ENCODE data around the gene FATE1. TPM values are rescaled to one million over a fixed set of nuclear protein-coding genes. Genes with fewer than 3 reads are reported as not detected.
A peak's percentile ranks its signal among the peaks of the same experiment; 100 is the strongest.

Gene FATE1
- total and polyA plus RNA-seq, 2 of the 8 experiments (the other 6 are each of a cell fraction or from before 2014, with no cell fraction given) = 0.12 TPM; not detected in 1

DNA sequence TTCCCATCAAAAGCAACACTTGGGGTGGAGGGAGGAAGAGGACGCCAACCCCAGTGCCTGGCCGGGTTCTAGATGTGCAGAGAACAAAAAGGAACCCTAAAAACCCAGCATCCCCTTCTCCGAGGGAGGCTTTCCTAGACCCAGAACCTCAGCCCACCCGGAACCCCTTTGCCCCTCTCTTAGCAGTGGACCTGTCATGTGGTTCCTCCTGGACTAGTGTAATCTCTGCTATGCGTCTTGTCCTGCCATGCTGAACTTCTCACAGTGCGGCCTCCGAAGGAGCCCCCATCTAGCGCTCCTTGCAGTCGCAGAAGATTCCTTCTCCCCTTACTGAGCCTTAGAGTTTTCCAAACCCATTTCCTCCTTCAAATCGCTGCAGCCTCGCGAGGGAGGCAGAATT, 21.7 kb upstream of the FATE1 start:
- Histone ChIP-seq H3K9ac (replicated peaks in 1 of 4; ENCODE audit: extremely low read depth in 1 of 4, low read depth in 3 of 4, low read length in 3 of 4) (no peak overlapping the region), H3K4ac (replicated peaks; ENCODE audit: insufficient read length, low read depth, low read length) (no peak overlapping the region), H2AK5ac (ENCODE audit: low read depth, low read length) (no peak overlapping the region), H3K4me3 (ENCODE audit: extremely low read depth in 1 of 4, insufficient read depth in 2 of 4, low read depth in 3 of 4, low read length in 4 of 4) (peak overlapping the region; percentile 17 to 59 (median 40); a peak in 5 of 8 replicates), H2BK15ac (ENCODE audit: low read length) (no peak overlapping the region), H2AFZ (ENCODE audit: low read length) (no peak overlapping the region), H3K14ac (ENCODE audit: insufficient read length) (no peak overlapping the region), H2BK12ac (ENCODE audit: low read depth, low read length) (no peak overlapping the region), H4K20me1 (replicated peaks in 1 of 2; ENCODE audit: control insufficient read depth in 1 of 2, insufficient read depth in 2 of 2, low read length in 2 of 2) (no peaks in the 10 kb centered on the region), H3K4me2 (ENCODE audit: insufficient read depth in 1 of 2, low read depth in 2 of 2, low read length in 2 of 2) (peak overlapping the region; percentile 62 to 83; a peak in 1 of 4 replicates), H3K27me3 (replicated peaks in 1 of 4; ENCODE audit: control insufficient read depth in 3 of 4, extremely low read depth in 1 of 4, insufficient read depth in 3 of 4, low read length in 3 of 4) (peaks cover 0 to 6% (median 1%) of the 10 kb centered on the region in 4 experiments; a peak in 2 of 7 replicates), H2BK5ac (ENCODE audit: low read depth, low read length) (no peak overlapping the region), H3K4me1 (replicated peaks in 1 of 4; ENCODE audit: control insufficient read depth in 3 of 4, insufficient read depth in 4 of 4, low read length in 3 of 4) (peaks cover 0 to 6% (median 0%) of the 10 kb centered on the region in 4 experiments; a peak in 1 of 7 replicates), H4K91ac (replicated peaks; ENCODE audit: insufficient read length, low read length) (no peak overlapping the region), H2BK20ac (ENCODE audit: low read length) (no peak overlapping the region), H3K23ac (ENCODE audit: insufficient read length) (no peak overlapping the region), H3K18ac (ENCODE audit: extremely low read depth, low read length) (no peak overlapping the region; the same call in 1 of the 2 replicates), H3K79me1 (ENCODE audit: low read depth, low read length) (no peaks in the 10 kb centered on the region), H4K5ac (ENCODE audit: insufficient read length, low read depth, low read length) (no peak overlapping the region), H3K27ac (ENCODE audit: low read depth, low read length) (no peak overlapping the region), H3K9me3 (ENCODE audit: insufficient read depth in 2 of 2, low read depth in 1 of 2, low read length in 1 of 2) (no peaks in the 10 kb centered on the region), H3K56ac (replicated peaks; ENCODE audit: insufficient read length, low read depth, low read length) (no peak overlapping the region), H3K36me3 (ENCODE audit: control insufficient read depth in 2 of 4, insufficient read depth in 4 of 4, low read length in 3 of 4) (no peaks in the 10 kb centered on the region), H2BK120ac (replicated peaks; ENCODE audit: low read depth, low read length) (no peak overlapping the region), H3K23me2 (ENCODE audit: low read depth, low read length) (no peaks in the 10 kb centered on the region), H4K8ac (ENCODE audit: extremely low read depth, insufficient read depth, low read length) (no peak overlapping the region), H3K79me2 (ENCODE audit: control insufficient read depth in 1 of 2, insufficient read depth in 2 of 2, low read length in 2 of 2) (no peaks in the 10 kb centered on the region)
- TF ChIP-seq GTF2F1 (IDR thresholded peaks at IDR 0.05; ENCODE audit: borderline replicate concordance, low read depth, low read length) = no peak
- no peak for TF ChIP-seq RXRA (IDR thresholded peaks at IDR 0.05; ENCODE audit: insufficient read depth, low read depth, low read length)
- TF ChIP-seq, protein P1, sequence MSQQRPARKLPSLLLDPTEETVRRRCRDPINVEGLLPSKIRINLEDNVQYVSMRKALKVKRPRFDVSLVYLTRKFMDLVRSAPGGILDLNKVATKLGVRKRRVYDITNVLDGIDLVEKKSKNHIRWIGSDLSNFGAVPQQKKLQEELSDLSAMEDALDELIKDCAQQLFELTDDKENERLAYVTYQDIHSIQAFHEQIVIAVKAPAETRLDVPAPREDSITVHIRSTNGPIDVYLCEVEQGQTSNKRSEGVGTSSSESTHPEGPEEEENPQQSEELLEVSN (IDR thresholded peaks at IDR 0.05) = no peak
- no peak for TF ChIP-seq TBP (IDR thresholded peaks at IDR 0.05; ENCODE audit: low read depth, low read length)
- no peak for TF ChIP-seq BCL11A (IDR thresholded peaks at IDR 0.05; ENCODE audit: low read depth in 2 of 2, low read length in 2 of 2)
- no peak for TF ChIP-seq POU5F1 (IDR thresholded peaks at IDR 0.05; ENCODE audit: low read depth, low read length)
- no peak for TF ChIP-seq HDAC6 (IDR thresholded peaks at IDR 0.05; ENCODE audit: low read depth, low read length)
- no peak for TF ChIP-seq SAP30 (IDR thresholded peaks at IDR 0.05; ENCODE audit: insufficient read depth, insufficient replicate concordance, low read length)
- no peak for TF ChIP-seq RAD21 (IDR thresholded peaks at IDR 0.05 in 1 of 2, conservative IDR thresholded peaks at IDR 0.05 in 1 of 2; ENCODE audit: low read depth in 2 of 2, low read length in 2 of 2)
- FAIRE-seq (no peak), DNase-seq (ENCODE audit: low read depth in 1 of 2, low spot score in 2 of 2) (no peak)
- POLR2A ChIA-PET (ENCODE audit: partially characterized antibody) = interaction anchor here (0.6 kb wide), 1 partner anchor 16 kb away, joined by 3 read pairs; no protein-coding TSS in a partner anchor
- CTCF ChIA-PET (ENCODE audit: partially characterized antibody) = interaction anchor here (1.1 kb wide), 1 partner anchor 40 kb away, joined by 3 read pairs; no protein-coding TSS in a partner anchor
- WGBS, 2 experiments (ENCODE audit: extremely low coverage in 1 of 2, insufficient coverage in 1 of 2, insufficient read length in 1 of 2, insufficient replicate concordance in 2 of 2, low coverage in 1 of 2, low lambda C conversion rate in 2 of 2, missing lambda C conversion rate in 1 of 2) = 72% methylated on average over 8 of the region's 12 CpGs; no CpG with 5 or more reads in 1 of the 2 experiments

All from H1 (cell line).